GM18909 (cell line): ENCODE results near the gene TMCC1.
"Not testable (repeated sequence)": the region's sequence is repeated elsewhere in the genome, so short reads cannot be mapped to it uniquely, and the experiment has no call there.

Experiments
- ATAC-seq: cut with Tn5 transposase; IDR thresholded peaks from one replicate; pipeline ENCODE4 v1.9.1; 2021; ENCODE audit warnings: mild to moderate bottlenecking; ENCODE audit not compliant: unreplicated experiment, poor library complexity

The TMCC1 gene

DNA sequence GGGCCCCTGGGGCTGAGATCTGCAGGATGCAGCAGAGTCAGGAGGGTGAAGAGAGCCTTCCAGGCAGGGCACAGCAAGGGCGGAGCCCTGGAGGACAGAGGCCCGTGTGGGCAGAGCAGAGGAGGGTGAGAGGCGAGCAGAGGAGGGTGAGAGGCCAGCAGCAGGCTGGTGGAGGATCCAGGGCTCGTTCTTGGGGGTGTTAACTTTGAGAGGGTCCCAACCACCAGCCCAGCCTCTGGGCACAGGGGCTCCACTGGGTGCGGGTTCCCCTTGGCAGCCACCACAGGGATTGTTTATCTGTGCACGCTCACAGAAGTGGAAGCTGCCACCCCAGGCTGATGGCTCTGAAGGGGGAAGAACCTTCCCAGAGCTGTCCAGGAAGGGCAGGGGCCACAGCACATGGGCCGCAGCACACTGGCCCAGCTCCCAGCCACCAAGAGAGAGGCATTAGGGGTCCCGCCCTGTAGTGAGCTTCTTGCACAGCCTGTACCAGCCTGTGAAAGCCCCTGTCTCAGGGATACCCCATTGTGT, 277.7 kb downstream of the TMCC1 start:
- no peak for ATAC-seq

DNA sequence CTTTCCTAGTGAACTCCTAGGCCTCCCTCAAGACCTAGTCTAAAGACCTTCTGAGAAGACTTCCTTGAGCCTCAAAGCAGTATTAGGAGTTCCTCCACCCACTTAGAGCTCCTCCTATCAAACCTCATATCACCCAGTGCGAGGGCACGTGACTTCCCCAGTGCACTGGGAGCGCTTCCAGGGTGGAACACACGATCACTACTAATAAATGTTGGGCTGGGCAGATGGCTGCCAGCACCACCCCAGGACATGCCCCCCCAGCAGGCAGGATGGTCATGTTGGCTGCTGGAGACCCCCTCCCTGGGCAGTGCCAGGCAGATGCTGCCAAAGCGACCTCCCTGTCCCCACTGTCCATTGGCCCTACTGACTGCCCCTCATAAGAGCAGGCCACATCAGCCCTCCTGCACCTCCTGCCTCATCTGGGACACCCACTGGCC, 278.6 kb downstream of the TMCC1 start:
- ATAC-seq: no peak

DNA sequence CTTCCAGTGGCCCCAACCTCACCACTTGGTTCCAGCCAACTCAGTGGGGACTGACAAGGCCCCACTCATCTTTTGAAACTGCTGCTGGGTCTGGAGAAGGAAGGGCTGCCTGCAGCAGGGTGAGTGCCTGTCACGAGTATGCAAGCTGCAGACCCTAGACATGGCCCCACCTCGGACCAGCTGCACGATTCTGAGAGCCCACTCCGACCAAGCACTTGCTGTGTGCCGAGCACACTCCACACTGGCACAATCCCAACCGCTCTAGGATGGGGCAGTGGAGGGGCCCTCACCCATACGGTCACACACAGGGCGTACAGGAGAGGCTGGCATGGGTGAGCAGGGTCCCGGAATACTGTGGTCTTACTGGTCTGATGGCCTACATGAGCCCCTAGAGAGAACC, 279.1 kb downstream of the TMCC1 start:
- ATAC-seq: no peak

DNA sequence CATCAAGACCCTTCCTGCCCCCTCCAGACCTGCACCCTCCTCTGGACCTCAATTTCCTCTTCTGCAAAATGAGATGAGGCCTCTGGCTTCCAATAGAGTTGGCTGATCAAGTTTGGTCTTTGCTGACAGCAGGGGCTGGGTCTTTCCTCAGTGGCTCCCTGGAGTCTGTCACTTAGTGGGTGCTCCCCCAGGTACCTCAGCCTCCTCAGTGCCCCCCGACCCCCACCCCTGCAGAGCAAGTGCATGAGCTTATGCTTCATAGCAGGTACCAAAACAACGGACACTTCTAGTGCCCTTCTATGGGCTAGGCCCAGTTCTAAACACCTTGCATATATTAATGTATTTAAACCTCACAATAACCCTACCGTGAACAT, 280.2 kb downstream of the TMCC1 start:
- no peak for ATAC-seq

DNA sequence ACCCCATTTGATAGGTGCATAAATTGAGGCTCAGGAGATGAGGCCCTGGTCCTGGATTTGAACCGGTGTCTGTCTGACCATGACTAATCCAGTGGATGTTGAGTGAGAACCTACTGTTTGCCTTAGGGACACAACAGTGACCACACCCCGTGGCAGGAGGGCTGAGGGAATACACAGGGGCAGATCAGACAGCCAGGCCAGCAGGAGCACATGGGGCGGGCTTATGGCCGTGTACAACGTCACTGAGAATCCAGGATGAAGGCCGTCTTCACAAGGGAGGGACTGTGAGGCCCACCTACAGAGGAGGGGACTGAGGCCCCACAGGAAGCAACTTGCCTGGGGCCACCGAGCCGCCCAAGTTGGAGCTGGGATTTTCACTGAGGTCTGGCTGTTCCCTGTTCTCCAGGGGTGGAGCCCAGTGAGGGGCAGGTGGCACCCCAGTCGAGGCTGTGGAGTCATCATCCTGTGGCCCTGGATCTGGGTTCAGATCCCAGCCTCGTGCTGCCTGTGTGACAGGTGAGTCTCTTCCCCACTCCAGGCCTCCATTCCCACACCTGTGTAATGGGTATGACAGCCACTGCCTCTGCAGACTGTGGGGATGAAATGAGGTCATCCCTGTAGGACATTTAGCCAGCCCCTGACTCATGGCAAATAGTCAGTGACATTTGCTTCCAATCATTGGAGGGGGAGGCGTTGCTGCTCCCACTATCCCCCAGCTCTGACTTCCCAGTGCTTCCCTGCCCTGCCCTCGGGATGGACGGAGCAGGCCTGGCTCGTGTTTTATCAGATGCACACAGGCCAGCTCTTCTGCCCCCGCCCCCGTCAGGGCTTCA, 280.8 kb downstream of the TMCC1 start:
- ATAC-seq: no peak

DNA sequence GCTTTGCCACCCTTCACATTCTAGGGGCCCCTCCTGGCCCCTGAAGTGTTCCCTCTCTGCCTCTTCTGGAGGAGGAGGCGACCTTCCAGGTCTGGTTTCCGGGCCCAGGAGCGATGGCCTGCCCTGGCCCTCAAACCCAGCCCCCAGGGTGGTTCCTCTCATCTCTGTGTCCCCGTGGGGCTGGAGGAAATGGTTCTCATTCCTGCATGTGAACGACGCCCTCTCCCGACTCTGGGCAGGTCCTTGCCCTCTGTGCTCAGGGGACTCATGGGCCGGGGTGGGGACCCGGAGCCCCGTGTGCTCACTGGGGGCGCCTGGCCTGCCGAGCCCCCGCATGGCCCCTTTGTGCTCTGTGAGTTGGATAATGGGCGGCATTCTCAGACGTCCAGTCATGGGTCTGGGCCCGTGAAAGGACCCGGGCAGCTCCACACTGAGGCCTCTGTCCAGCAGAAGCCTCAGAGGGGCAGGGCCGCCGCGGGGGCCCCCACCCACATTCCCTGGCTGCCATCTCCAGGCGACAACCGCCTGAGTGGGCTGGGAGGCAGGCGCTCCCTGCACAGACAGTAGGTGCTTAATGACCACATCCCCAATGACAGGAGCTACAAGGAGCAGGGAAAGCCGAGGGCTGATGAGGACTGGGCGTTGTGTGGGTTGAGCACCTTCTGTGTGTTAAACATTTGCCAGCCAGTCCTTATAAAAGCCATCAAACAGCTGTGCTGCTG, 281.5 kb downstream of the TMCC1 start:
- no peak for ATAC-seq

DNA sequence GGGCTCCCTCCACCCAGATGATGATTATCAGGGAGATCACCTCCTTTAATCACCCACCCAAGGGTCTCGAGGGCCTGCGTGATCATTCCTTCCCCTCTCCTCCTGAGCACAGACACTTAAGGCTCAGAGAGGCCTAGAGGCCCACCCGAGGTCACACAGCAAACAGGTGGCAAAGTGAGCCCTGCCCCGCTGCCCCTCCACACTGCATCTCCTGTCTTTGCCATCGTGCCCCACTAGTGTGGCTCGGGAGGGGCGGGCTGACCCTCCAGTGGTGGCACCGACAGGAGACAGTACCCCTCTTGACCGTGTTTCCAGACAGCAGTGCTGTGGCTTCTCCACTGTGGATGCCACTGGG, 282.1 kb downstream of the TMCC1 start:
- no peak for ATAC-seq

DNA sequence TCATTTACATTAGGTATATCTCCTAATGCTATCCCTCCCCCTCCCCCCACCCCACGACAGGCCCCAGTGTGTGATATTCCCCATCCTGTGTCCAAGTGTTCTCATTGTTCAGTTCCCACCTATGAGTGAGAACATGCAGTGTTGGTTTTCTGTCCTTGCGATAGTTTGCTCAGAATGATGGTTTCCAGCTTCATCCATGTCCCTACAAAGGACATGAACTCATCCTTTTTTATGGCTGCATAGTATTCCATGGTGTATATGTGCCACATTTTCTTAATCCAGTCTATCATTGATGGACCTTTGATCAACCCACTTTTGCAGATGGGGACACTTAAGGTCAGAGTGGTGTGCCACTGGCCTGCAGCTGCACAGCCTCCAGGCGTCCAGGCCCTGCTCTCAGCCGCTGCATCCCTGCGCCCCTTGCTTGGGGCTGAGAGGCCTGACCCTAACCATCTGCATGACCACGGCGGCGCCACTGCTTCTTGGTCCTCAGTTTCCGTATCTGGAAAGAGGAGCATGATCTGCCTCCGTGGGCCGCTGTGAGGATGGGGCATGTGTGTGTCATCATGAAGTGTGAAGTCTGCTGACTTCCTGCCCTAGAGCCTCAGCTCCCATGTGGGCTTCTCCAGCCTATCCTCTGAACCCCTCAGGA, 282.6 kb downstream of the TMCC1 start:
- ATAC-seq: not testable (repeated sequence)

DNA sequence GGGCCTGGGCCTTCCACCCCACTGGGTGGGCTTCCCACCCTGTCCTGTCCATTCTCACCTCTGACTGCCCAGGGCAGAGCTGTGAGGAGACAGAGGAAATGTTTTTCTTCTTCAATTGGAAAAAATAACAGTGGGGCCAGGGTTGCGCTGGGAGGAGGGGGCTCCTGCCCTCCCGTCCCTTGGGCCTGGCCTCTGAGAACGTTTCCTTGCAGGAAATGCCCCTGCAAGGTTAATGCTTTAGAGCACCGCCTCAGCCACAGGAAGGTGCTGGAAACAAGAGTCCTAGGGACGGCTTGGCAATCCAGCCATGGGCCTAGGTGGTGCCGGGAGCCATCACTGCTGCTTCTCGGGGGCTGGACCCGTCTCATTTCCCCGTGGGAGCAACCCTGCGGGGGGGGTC, 283.2 kb downstream of the TMCC1 start:
- ATAC-seq: no peak

DNA sequence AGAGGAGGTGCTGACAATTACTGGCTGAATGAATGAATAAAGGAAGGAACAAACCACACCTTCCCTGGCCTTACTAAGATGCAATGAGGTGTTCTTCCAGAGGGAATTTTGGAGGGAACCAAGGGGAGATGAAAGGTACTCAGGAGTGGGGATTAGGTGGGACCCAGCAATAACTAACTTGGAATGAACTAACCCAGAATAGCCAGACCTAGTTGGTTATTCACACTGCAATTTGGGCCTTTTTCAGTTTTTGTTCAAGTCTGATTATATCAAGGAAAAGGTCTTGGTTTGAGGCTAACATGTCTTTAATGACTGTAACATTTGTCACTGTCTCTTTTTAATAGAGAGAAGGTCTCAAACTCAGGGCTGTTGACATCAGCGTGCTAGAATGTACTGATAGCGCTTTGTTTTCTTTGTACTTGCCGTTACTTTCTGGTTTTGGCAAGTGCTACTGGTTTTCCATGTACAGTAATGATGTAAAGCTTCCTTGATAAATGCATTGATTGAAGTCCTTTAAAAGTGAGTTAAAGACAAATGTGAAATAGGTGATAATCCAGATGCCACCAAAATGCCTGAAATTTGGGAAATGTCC, 283.8 kb downstream of the TMCC1 start:
- ATAC-seq: no peak

DNA sequence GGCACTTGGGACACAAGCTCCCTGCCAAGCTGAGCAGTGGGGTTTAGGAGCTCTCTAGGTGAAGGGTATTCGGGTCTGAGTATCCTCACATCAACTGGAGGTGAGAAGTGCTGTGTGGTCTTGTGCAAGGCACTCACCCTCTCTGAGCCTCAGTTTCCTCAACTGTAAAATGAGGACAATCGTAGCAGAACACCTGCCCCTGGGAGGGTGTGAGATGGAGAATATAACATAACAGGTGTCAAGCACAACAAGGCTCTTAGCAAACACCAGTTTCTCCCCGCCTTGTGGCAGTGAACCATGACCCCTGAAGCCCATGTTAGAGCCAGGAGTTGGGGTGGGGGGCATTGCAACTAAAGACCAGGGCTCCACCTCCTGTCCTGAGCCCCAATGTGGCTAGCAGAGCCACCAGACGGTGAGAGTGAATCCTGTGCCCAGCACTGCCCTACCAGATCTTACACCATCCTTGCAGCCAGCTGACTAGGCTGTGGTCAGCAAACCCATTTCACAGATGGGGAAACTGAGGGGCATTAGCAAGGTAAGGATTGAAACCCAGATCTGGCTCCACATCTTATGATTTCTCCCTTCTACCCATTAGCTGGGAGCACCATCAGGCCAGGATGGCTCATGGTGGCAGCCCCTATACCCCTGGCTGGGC, 284.4 kb downstream of the TMCC1 start:
- no peak for ATAC-seq

DNA sequence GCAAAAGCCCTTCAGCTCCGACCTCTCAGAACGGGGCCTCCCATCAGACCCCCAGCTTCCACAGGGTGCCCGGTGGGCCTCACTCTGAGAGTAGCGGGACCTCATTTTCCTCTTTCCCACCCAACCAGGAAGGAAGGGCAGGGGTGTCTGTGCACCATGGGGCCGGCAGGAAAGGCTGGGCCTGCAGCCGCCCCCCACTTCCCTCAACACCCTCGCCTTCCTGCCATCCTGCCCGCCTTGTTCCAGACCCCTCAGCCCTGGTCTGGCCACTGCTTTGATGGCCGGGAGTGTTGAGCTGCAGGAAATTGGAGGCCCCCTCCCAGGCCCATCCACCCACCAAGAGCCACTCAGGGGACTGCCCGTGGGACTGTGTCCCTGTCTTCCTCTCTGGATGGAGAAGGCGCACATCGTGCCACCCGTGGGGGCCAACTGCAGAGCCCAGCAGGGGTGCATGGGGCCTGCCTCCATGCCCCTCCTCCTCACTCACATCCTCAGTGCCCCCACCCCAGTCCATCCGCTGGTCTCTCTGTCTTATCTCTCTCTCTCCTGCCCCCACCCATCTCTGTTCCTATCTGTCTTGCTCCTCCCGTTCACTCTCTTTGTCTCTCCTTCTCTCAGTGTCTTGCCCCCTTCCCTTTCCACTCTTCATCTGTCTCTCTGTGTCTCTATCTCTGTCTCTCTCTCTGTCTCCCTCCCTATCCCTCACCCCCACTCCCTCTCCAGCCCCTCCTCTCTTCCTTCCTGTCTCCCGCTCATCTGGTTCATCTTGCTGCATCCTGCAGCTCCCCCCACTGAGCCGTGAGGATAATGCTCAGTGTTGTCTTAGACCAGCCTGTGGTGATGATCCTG, 285.2 kb downstream of the TMCC1 start:
- ATAC-seq: no peak

DNA sequence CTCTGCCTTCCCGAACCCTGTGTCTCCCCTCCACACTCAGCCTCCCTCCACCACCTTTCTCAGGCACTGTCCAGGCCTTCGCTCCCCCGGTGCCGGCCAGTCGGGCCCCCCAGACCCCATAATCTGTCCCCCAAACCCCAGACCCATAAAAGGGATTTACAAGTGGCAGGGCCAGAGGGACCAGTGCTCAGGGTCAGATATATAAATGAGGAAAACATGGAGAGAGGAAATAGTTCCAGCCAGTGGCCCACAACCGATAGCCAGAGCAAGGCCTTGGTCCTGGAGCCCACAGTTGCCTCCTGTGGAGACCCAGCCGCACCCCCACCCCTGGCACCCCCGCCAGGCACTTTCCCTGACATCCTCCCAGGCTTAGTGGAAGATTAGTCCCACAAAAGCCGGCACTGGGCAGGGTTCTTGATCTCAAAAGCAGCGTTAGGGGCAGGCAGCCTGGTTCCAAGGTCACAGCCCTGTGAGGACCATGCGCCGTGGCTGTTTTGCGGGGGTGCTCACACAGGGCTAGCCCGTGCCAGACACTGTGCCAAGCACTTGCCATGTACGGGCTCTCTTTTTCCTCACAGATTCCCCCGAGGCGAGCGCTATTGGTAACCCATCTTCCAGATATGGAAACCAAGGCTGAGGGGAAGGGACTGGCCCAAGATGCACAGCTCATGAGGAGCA, 286.0 kb downstream of the TMCC1 start:
- ATAC-seq: no peak

DNA sequence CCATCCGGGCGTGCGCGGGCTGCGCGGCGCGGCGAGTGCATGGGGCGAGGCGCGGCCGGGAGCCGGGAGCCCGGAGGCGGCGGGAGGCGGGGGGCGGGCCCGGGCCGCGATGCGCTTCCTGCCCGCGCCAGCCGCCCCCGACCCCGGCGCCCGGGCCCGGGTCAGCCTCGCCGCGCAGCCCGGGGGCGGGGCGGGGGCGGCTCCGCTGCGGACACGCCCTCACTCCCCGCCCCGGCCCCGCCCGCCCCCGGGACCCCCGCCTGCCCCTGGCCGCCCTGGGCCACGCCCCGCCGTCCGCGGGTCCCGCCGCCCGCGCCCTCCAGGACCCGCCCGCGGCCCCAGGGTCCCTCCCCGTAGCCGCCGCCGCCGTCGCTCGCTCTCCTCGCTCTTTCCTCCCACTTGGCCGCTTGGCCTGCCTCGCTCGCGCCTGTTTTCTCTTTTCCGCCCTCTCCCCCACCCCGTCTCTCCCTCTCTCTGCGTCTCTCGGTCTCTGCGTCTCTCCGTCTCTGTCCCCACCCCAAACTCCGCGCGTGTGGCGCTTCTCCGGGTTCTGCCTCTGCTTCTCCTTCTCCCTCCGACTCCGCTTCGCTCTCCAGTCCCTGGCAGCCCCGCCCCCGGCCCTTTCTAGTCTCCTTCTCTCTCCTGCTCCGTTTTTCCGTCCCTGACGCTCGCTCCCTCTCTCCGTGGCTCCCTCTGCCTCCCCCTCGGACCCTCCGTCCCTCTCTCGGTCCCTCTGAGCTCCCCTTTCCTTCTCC, 286.7 kb downstream of the TMCC1 start, which contains the start of gene PLXND1:
TSS of gene PLXND1 (minus strand) at position 41 of the 755 bp plus-strand sequence. CDS start at position 4, 37 bp downstream.
- peak; percentile 44 for ATAC-seq

DNA sequence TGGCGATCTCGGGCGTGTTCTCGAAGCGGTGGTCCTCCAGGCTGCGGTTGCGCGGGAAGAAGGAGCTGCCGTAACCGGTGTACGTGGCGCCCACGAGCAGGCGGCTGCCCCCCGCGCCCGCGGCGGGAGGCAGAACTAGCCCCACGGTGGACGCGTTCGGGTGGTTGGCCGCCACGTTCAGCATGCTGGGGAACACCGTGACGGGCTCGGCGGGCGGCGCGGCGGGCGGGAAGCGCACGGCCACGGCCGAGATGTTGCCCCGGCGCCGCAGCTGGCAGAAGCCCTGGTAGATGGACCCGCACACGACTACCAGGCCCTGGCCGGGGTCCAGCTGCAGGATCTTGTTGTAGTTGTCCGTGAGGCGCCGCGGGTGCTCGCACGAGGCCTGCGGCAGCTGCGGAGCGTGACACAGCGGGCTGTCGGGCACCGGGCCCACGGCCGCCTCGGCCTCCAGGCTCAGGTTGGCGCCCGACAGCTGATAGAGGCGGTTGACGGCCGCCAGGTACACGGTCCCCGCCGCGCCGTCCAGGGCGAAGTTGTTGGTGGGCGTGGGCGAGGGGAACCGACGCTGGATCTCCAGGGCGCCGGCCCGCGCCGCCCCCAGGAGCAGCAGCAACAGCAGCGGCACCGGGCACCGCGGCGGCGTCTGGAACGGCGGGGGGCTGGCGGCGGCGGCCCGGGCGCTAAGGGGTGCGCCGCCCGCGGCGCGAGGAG, 287.4 kb downstream of the TMCC1 start:
- no peak for ATAC-seq

DNA sequence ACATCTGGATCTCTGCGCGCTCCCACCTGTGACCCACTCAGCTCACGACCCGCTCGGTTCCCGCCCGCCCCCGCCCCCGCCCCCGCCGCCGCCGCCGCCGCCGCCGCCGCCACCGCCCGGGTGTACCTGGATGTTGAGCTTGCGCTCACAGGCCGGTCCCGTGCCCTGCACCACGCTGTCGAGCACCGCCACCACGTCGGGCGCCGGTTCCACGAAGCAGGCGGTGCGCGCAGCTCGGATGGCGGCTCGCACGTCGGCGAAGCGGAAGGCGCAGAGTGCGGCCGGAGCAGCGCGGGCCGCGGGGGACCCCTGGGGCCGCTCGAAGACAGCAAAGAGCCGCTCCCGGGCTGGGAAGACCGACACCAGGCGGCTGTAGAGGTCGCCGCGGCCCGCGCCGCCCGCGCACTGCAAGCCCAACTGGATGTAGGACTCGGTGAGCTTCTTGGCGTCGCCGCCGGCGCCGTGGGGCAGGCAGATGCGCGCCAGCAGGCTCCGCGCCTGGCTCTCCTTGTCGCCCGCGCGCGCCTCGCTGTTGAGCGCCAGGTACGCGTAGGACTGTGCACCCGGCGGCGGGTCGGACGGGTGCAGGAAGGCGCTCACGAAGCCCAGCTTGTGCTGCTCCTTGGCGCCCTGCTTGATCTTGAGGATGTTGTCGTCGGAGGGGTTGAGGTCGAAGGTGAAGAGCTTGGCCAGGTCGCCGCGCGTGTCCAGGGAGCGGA, 288.1 kb downstream of the TMCC1 start:
- ATAC-seq: no peak

DNA sequence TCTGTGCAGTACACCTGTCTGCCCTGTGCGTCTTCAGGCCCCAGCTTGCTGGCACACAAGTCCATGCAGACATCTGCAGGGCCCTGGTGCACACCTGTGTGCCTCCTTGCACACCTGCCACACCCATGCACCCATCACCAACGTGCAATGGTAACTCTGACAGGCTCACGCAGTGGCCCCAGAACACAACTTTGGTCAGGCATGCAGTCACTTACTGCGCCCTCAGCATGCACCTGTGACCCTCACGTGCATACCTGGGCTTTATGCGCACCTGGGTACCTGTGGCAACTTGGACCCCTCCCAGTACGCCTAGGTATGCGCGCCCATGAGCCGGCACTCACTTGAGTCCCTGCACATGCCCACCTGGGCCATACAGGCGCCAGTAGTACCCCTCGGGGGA, 288.7 kb downstream of the TMCC1 start:
- ATAC-seq: no peak
